Lung (tissue), 12 donors: ENCODE results near the gene PLCG2. TPM values are rescaled to one million over a fixed set of nuclear protein-coding genes. Genes with fewer than 3 reads are reported as not detected.
"Not testable (repeated sequence)": the region's sequence is repeated elsewhere in the genome, so short reads cannot be mapped to it uniquely, and the experiment has no call there.

Experiments used
- ATAC-seq: fragments of 200-7000 bp; cut with Tn5 transposase; one replicate; pipeline ENCODE4 v1.9.1; 2020; ENCODE audit warnings: moderate number of reproducible peaks; ENCODE audit not compliant: insufficient read depth, low FRiP score
- DNase-seq, 3 donors: peaks; one replicate each; pipeline ENCODE4 v3.0.0-alpha.2; 2013 to 2017
- H3K27ac ChIP-seq, 2 donors: one replicate each; pipeline ENCODE4 v1.5.1; 2013; ENCODE audit warnings: mild to moderate bottlenecking in 2 of 2, moderate library complexity in 2 of 2, control low read depth in 1 of 2, inconsistent platforms in 1 of 2, low read depth in 1 of 2, low read length in 1 of 2
- H3K27me3 ChIP-seq, 3 donors: one replicate each; pipeline ENCODE4 v1.5.1; 2013; ENCODE audit warnings: low read length in 2 of 3; ENCODE audit not compliant: control insufficient read depth in 3 of 3, insufficient read depth in 3 of 3
- H3K36me3 ChIP-seq, 4 donors: one replicate each; pipeline ENCODE4 v1.5.1; 2013; ENCODE audit warnings: low read length in 4 of 4, mild to moderate bottlenecking in 1 of 4, moderate library complexity in 1 of 4; ENCODE audit not compliant: control insufficient read depth in 4 of 4, insufficient read depth in 4 of 4
- H3K4me1 ChIP-seq, 5 donors: one replicate each; pipeline ENCODE4 v1.5.1; 2013; ENCODE audit warnings: low read length in 5 of 5, mild to moderate bottlenecking in 2 of 5, moderate library complexity in 1 of 5; ENCODE audit not compliant: control insufficient read depth in 5 of 5, insufficient read depth in 5 of 5
- H3K4me3 ChIP-seq: one replicate; pipeline ENCODE4 v1.5.1; 2013; ENCODE audit warnings: mild to moderate bottlenecking, control low read depth, moderate library complexity
- H3K9ac ChIP-seq, 2 donors: one replicate each; pipeline ENCODE4 v1.5.1; 2013; ENCODE audit warnings: low read length in 2 of 2, control low read depth in 1 of 2; ENCODE audit not compliant: insufficient read depth in 1 of 2
- H3K9me3 ChIP-seq, 4 donors: one replicate each; pipeline ENCODE4 v1.5.1; 2013; ENCODE audit warnings: low read length in 3 of 4, mild to moderate bottlenecking in 1 of 4, moderate library complexity in 1 of 4; ENCODE audit not compliant: control insufficient read depth in 4 of 4, insufficient read depth in 3 of 4
- WGBS, 2 donors: extraction: QIAGEN DNeasy Blood & Tissue Kit; methylation state at CpG; one replicate each; pipeline ENCODE4 v1.1.7; 2013; 5-methylcytosine and 5-hydroxymethylcytosine counted together
- polyA plus RNA-seq, 2 donors: library from polyadenylated mRNA; stranded (reverse); fragments of 200-250 nt; gene quantifications; one replicate each; pipeline ENCODE4 v1.2.1, GENCODE V29; 2013
- total RNA-seq, 2 donors: library from RNA; depleted of rRNA in 1 of 2; stranded (reverse); fragments of >200 nt in 1 of 2; gene quantifications; one replicate each; pipeline ENCODE4 v1.2.1, GENCODE V29; 2014 to 2021
- TF ChIP-seq, protein P1 (sequence below): IDR thresholded peaks from 2 replicates; pipeline ENCODE4 v1.5.1; 2012; ENCODE audit warnings: mild to moderate bottlenecking; ENCODE audit errors: control extremely low read depth, extremely low read depth
- donor health status: control.
- donor health status: control.
- donor health status: Bipolar disorder and iron deficiency.
- donor health status: healthy.
- donor health status: DM: yes; HTN: yes; CAD: no.

PLCG2 gene
- total and polyA plus RNA-seq, 4 donors, result 8.8 to 41.0 (median 29.4) TPM

DNA sequence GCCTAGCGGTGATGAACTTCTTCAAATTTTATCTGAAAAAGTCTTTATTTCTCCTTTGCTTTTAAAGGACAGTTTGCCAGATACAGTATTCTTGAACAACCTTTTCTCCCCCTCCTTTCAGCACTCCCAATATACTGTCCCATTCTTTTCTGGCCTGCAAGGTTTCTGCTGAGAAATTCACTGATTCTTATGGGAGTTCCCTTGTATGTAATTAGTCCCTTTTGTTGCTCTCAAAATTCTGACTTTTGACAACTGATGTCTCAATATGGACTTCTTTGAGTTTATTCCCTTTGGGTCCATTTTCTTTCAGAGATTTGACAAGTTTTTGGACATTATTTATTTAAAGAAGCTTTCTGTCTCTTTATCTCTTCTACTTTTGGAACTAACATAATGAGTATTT, 192.8 kb downstream of the PLCG2 start:
- no peak for ATAC-seq
- DNase-seq, result no peak
- peaks cover 0 to 2% (median 0%) of the 10 kb centered on the region in 5 donors for H3K4me1 ChIP-seq
- no peaks in the 10 kb centered on the region for H3K27me3 ChIP-seq
- H3K27ac ChIP-seq, result no peak overlapping the region
- H3K36me3 ChIP-seq, result no peaks in the 10 kb centered on the region
- H3K9me3 ChIP-seq, result peaks cover 0 to 9% (median 5%) of the 10 kb centered on the region in 4 donors
- TF ChIP-seq, protein P1, sequence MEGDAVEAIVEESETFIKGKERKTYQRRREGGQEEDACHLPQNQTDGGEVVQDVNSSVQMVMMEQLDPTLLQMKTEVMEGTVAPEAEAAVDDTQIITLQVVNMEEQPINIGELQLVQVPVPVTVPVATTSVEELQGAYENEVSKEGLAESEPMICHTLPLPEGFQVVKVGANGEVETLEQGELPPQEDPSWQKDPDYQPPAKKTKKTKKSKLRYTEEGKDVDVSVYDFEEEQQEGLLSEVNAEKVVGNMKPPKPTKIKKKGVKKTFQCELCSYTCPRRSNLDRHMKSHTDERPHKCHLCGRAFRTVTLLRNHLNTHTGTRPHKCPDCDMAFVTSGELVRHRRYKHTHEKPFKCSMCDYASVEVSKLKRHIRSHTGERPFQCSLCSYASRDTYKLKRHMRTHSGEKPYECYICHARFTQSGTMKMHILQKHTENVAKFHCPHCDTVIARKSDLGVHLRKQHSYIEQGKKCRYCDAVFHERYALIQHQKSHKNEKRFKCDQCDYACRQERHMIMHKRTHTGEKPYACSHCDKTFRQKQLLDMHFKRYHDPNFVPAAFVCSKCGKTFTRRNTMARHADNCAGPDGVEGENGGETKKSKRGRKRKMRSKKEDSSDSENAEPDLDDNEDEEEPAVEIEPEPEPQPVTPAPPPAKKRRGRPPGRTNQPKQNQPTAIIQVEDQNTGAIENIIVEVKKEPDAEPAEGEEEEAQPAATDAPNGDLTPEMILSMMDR, result no peak
- WGBS, 2 donors, result 98 to 100% methylated on average over 1 of the region's 1 CpG
- H3K4me3 ChIP-seq, result no peak overlapping the region
- H3K9ac ChIP-seq, result no peak overlapping the region

DNA sequence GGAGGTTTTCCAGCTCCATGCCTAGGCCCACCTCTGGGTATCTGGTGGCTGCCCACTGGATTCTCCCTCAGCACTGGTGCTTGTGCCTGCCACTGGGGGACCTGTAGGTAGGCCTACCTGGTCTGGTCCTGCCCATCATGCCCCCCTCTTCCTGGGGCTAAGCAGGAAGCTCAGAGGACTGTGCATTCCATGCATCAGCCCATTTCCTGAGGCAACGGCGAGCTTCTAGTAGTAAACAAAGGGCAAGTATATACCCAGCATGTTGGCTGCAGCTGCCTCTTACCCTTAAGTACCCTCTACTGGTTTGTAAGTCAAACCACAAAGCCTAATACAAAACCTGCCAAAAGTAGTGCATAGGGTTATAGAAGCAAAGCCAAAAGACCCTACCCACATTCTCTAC, 194.6 kb downstream of the PLCG2 start:
- Histone ChIP-seq H3K9me3 (peaks cover 0 to 9% (median 5%) of the 10 kb centered on the region in 4 donors), H3K36me3 (no peaks in the 10 kb centered on the region), H3K9ac (no peak overlapping the region), H3K27me3 (no peaks in the 10 kb centered on the region), H3K27ac (no peak overlapping the region), H3K4me1 (peaks cover 0 to 2% (median 0%) of the 10 kb centered on the region in 5 donors), H3K4me3 (no peak overlapping the region)
- ATAC-seq, result no peak
- no peak for DNase-seq
- 61% methylated on average over 2 of the region's 2 CpGs for WGBS, 2 donors
- TF ChIP-seq, protein P1, result no peak

DNA sequence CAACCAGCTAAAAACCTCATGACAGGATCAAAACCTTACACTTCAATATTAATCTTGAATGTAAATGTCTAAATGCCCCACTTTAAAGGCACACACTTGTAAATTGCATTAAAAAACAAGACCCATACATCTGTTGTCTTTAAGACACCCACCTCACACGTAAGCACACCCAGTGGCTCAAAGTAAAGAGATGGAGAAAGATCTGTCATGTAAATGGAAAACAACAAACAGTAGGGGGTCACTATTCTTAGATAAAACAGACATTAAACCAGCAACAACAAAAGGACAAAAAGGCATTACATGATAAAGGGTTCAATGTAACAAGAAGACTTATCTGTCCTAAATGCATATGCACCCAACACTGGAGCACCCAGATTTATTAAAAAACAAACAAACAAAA, 196.5 kb downstream of the PLCG2 start:
- Histone ChIP-seq H3K9ac (no peak overlapping the region), H3K36me3 (no peaks in the 10 kb centered on the region), H3K4me3 (no peak overlapping the region), H3K27me3 (no peaks in the 10 kb centered on the region), H3K9me3 (peaks cover 0 to 6% (median 5%) of the 10 kb centered on the region in 4 donors), H3K27ac (no peak overlapping the region), H3K4me1 (peaks cover 0 to 2% (median 0%) of the 10 kb centered on the region in 5 donors)
- WGBS, 2 donors, result 33 to 72% methylated on average over 1 of the region's 1 CpG
- TF ChIP-seq, protein P1, result no peak
- ATAC-seq (no peak), DNase-seq (no peak)

DNA sequence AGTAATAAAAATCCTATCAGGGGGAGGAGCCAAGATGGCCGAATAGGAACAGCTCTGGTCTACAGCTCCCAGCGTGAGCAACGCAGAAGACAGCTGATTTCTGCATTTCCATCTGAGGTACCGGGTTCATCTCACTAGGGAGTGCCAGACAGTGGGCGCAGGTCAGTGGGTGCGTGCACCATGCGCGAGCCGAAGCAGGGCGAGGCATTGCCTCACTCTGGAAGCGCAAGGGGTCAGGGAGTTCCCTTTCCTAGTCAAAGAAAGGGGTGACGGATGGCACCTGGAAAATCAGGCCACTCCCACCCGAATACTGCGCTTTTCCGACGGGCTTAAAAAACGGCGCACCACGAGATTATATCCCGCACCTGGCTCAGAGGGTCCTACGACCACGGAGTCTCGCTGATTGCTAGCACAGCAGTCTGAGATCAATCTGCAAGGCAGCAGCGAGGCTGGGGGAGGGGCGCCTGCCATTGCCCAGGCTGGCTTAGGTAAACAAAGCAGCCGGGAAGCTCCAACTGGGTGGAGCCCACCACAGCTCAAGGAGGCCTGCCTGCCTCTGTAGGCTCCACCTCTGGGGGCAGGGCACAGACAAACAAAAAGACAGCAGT, 198.3 kb downstream of the PLCG2 start:
- DNase-seq, H3K27me3 ChIP-seq, H3K27ac ChIP-seq, H3K9ac ChIP-seq, H3K4me3 ChIP-seq, H3K4me1 ChIP-seq, H3K36me3 ChIP-seq, H3K9me3 ChIP-seq, ATAC-seq: not testable (repeated sequence)
- WGBS, 2 donors, result 87 to 91% methylated on average over 26 of the region's 26 CpGs
